Activated naive CD8-positive, alpha-beta T cell treated with anti-CD3 and anti-CD28 coated beads, Interleukin-2, amount 10 ng/mL, durations not matched to agents 7 days and 5 days (primary cell): ENCODE results near the gene REL. TPM values are rescaled to one million over a fixed set of nuclear protein-coding genes. Genes with fewer than 3 reads are reported as not detected.
"Not testable (repeated sequence)": the region's sequence is repeated elsewhere in the genome, so short reads cannot be mapped to it uniquely, and the experiment has no call there.

Experiments
- ATAC-seq: fragments of 150-1000 bp; cut with Tn5 transposase; one replicate; pipeline ENCODE4 v1.10.0; 2021; ENCODE audit warnings: low read depth, moderate library complexity
- POLR2A ChIA-PET: fragments of 350-600 bp; sonication (Branson Sonifier 250); formaldehyde crosslinking; loops from one replicate; lab custom pipeline; 2021; ENCODE audit warnings: antibody characterized with exemption; lab: Charles Lee
- DNase-seq: peaks from one replicate; pipeline ENCODE4 v3.0.0; 2021
- H3K27ac Mint-ChIP-seq: one replicate; pipeline ENCODE4 v1.8.0; 2022; ENCODE audit warnings: mild to moderate bottlenecking, mixed read lengths
- H3K27me3 Mint-ChIP-seq: one replicate; pipeline ENCODE4 v1.8.0; 2022; ENCODE audit warnings: mild to moderate bottlenecking, moderate library complexity, mixed read lengths
- H3K36me3 Mint-ChIP-seq: one replicate; pipeline ENCODE4 v1.8.0; 2021; ENCODE audit warnings: mild to moderate bottlenecking, mixed read lengths
- H3K4me1 Mint-ChIP-seq: one replicate; pipeline ENCODE4 v1.8.0; 2021; ENCODE audit warnings: mixed read lengths
- H3K4me3 Mint-ChIP-seq: one replicate; pipeline ENCODE4 v1.8.0; 2022; ENCODE audit warnings: mild to moderate bottlenecking, moderate library complexity, mixed read lengths
- H3K9me3 Mint-ChIP-seq: one replicate; pipeline ENCODE4 v1.8.0; 2021; ENCODE audit warnings: mixed read lengths
- total RNA-seq, 2 experiments: library from RNA; stranded (reverse); gene quantifications; one replicate each; pipeline ENCODE4 v1.2.3, GENCODE V29; 2021

Gene REL
- total RNA-seq, 2 experiments from 2014 or later, result 27.9 to 28.8 TPM

- peaks cover 3% of the 10 kb centered on the region for H3K36me3 Mint-ChIP-seq
- POLR2A ChIA-PET, result interaction anchor here (1.0 kb wide), 2 partner anchors 9 to 120 kb away, joined by 3 read pairs; partner anchors contain the start of gene PAPOLG
- H3K9me3 Mint-ChIP-seq, result peaks cover 2% of the 10 kb centered on the region
- DNase-seq (no peak), ATAC-seq (no peak)
- H3K4me3 Mint-ChIP-seq, result no peak overlapping the region
- H3K4me1 Mint-ChIP-seq, result peaks cover 6% of the 10 kb centered on the region
- H3K27me3 Mint-ChIP-seq, result no peaks in the 10 kb centered on the region
- no peak overlapping the region for H3K27ac Mint-ChIP-seq
Measured at GRCh38 chr2:60875520-60875919, 5.9 kb upstream of the REL start.

DNA sequence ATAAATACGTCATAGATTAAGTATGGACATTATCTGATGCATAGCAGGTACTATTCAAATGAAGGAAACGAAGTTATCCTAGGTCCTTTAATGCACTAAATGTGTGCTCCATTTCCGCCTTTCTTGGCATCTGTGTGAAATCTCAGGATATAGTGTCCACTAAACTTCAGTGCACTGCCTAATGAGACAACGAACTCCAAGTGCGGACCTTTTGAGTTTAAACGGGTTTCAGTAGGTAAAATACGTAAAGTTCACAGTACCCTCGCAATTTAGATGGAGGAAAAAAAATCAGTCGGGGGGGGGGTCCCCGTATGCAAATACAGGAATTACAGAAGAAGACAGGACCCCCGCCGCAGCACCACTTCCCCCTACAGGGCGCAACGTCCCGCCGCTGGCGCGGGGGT lies 729 bp upstream of the REL start:
- peak overlapping the region; percentile 96 for H3K4me3 Mint-ChIP-seq
- peaks cover 1% of the 10 kb centered on the region for H3K36me3 Mint-ChIP-seq
- peak overlapping the region; percentile 95 for H3K27ac Mint-ChIP-seq
- peaks cover under 1% of the 10 kb centered on the region for H3K9me3 Mint-ChIP-seq
- POLR2A ChIA-PET, result interaction anchor here (0.5 to 3.0 kb wide), 15 partner anchors 11 to 298 kb away, joined by 3 to 34 read pairs (median 6); partner anchors contain the start of gene PEX13
- ATAC-seq (no peak), DNase-seq (no peak)
- no peaks in the 10 kb centered on the region for H3K27me3 Mint-ChIP-seq
- H3K4me1 Mint-ChIP-seq, result peaks cover 12% of the 10 kb centered on the region

DNA sequence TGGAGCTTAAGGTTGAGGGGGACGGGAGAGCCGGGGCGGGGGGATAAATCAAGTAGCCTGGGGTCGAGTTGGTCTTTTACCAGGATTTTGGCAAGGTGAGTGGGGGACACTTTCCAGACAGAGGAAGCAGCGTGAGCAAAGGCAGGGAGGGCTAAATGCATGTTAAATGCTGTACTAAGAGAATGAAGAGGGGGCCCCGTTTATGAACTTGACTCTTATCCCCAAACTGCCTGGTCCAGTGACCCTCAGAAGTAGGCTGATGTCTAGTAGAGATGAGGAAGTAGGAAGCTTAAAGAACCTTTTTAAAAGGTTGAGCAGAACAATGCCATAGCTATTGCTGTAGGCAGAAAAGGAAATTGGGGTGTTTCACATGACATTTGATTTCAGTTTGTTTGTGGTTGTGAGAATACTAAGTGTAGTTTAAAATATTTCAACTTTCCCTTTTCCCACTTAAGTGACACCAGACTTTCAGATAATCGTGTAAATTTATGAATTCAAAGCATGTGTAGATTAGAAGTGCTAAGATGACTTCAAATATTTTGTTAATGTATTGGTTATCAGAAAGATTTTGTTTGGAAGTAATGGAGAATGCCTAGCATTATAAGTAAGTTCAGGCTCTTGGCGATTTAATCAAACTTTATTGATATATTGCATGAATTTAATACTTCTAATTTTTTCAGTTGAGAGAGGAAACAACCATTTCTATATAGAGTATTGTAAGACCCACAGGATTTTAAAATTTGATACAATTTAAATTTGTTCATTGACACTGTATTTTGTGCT lies 1.8 kb downstream of the REL start:
- peak; percentile 15 for ATAC-seq

GRCh38 chr2:60883896-60884295 lies 2.5 kb downstream of the REL start:
- H3K36me3 Mint-ChIP-seq, result peaks cover 3% of the 10 kb centered on the region

More for the DNA sequence above, 1.8 kb downstream of the REL start:
- Mint-ChIP-seq H3K4me1 (peaks cover 23% of the 10 kb centered on the region), H3K9me3 (no peaks in the 10 kb centered on the region), H3K36me3 (peaks cover 1% of the 10 kb centered on the region), H3K4me3 (peak overlapping the region; percentile 100), H3K27me3 (no peaks in the 10 kb centered on the region), H3K27ac (peak overlapping the region; percentile 99)
- peak; percentile 43 for DNase-seq
- POLR2A ChIA-PET, result interaction anchor here (0.6 to 3.0 kb wide), 15 partner anchors 16 to 656 kb away, joined by 3 to 34 read pairs (median 7); partner anchors contain the start of genes PAPOLG, PEX13, PUS10 and XPO1

DNA sequence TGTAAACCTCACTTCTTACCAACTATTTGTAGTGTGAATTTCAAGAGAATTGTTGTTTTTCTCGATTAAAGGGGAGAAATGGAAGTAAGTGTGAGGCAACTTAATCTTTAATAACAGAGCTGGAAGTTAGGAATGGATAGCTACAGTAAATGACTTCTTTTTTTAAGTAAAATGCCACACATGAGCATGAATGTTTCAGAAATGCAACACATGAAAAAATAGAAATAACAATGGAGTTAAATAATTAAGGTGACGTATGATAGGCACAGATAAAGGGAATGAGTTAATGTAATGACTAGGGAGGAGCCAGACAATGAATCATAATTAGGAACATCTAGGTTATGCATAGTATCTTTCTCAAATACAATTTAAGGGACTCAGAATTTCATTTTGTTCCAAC lies 3.4 kb downstream of the REL start:
- Mint-ChIP-seq H3K27me3 (no peaks in the 10 kb centered on the region), H3K4me3 (peak overlapping the region; percentile 78), H3K27ac (peak overlapping the region; percentile 82), H3K9me3 (peaks cover 1% of the 10 kb centered on the region), H3K36me3 (peaks cover 10% of the 10 kb centered on the region), H3K4me1 (peaks cover 29% of the 10 kb centered on the region)
- no peak for ATAC-seq
- POLR2A ChIA-PET, result no interaction called here
- DNase-seq, result no peak

More at GRCh38 chr2:60883896-60884295, 2.5 kb downstream of the REL start:
- H3K4me3 Mint-ChIP-seq, result peak overlapping the region; percentile 100
- ATAC-seq (no peak), DNase-seq (no peak)
- POLR2A ChIA-PET, result no interaction called here
- peaks cover 28% of the 10 kb centered on the region for H3K4me1 Mint-ChIP-seq
- no peaks in the 10 kb centered on the region for H3K9me3 Mint-ChIP-seq
- peak overlapping the region; percentile 99 for H3K27ac Mint-ChIP-seq
- H3K27me3 Mint-ChIP-seq, result no peaks in the 10 kb centered on the region

DNA sequence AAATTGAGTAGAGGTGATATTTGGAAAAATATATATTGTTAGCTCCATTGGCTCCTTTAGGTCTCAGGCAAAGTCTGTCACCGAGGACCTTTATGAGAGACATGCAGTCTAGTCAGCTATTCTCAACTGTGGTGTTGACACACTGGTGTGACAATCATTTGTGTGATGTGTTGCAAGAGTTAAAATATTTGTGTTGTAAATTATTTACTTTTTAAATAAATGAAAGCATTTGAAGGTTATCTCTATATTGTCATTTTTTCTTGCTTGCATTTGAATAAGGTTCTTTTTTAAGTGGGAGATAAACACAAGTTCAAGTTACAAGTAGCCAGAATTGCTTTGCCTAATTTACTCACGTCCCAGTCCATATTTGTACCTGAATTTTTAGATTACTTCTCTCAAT lies 4.3 kb downstream of the REL start:
- Mint-ChIP-seq H3K27ac (peak overlapping the region; percentile 82), H3K4me3 (peak overlapping the region; percentile 78), H3K27me3 (no peaks in the 10 kb centered on the region), H3K4me1 (peaks cover 33% of the 10 kb centered on the region), H3K36me3 (peaks cover 18% of the 10 kb centered on the region), H3K9me3 (peaks cover 3% of the 10 kb centered on the region)
- DNase-seq, result no peak
- POLR2A ChIA-PET, result no interaction called here
- ATAC-seq, result no peak

DNA sequence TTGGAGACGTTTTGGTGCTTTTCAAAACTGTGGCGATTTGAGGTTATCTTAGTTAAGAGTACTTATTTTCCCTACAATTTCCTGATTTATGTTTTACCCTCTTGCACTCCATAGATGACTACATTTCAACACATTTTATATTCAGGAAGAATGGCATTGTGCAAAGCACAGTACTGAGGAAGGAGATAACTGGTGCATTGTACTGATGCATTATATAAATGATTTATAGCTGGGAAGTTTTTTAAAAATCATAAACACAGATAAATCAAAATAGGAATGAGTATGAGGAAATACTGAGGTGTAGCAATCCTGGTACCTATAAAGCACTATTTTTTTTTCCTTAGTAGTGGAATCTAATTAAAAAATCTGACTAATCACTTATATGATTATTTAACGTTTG lies 5.6 kb downstream of the REL start:
- no peak overlapping the region for H3K27ac Mint-ChIP-seq
- H3K36me3 Mint-ChIP-seq, result peaks cover 24% of the 10 kb centered on the region
- POLR2A ChIA-PET, result interaction anchor here (1.5 kb wide), 1 partner anchor 68 kb away, joined by 3 read pairs; no protein-coding TSS in a partner anchor

DNA sequence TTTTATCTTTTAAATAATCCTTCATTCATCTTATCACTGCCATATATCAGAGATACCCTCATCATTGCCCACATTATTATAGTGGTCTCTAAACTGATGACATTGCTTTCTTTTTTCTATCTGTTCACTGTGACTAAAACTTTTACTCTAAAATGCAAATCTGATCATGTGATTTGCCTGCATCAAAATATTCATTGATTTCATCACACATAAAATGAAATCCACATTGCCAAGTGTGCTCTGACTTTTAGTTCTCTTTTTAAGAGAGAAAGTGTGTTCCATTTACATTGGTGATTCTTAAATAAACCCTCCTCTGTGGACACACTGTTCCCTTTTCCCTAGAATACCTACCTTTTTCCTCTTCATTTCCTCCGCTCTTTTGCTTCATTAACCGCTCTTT lies 7.5 kb downstream of the REL start:
- POLR2A ChIA-PET, result no interaction called here
- peaks cover 40% of the 10 kb centered on the region for H3K4me1 Mint-ChIP-seq
- no peak for ATAC-seq
- H3K27ac Mint-ChIP-seq, result peak overlapping the region; percentile 58
- H3K36me3 Mint-ChIP-seq, result peaks cover 27% of the 10 kb centered on the region
- peaks cover 3% of the 10 kb centered on the region for H3K9me3 Mint-ChIP-seq
- peak overlapping the region; percentile 42 for H3K4me3 Mint-ChIP-seq
- no peak for DNase-seq
- H3K27me3 Mint-ChIP-seq, result no peaks in the 10 kb centered on the region

More for the DNA sequence above, 5.6 kb downstream of the REL start:
- Mint-ChIP-seq H3K4me3 (peak overlapping the region; percentile 6), H3K4me1 (peaks cover 40% of the 10 kb centered on the region), H3K9me3 (peaks cover 3% of the 10 kb centered on the region), H3K27me3 (no peaks in the 10 kb centered on the region)
- no peak for DNase-seq
- ATAC-seq, result no peak

GRCh38 chr2:60889581-60890392 lies 8.4 kb downstream of the REL start:
- Mint-ChIP-seq H3K36me3 (peaks cover 31% of the 10 kb centered on the region), H3K4me1 (peaks cover 37% of the 10 kb centered on the region), H3K27ac (peak overlapping the region; percentile 11)
- H3K4me3 Mint-ChIP-seq, H3K9me3 Mint-ChIP-seq, H3K27me3 Mint-ChIP-seq, POLR2A ChIA-PET, DNase-seq, ATAC-seq: not testable (repeated sequence)

GRCh38 chr2:60890393-60890707 lies 9.0 kb downstream of the REL start:
- POLR2A ChIA-PET, result no interaction called here
- ATAC-seq (no peak), DNase-seq (no peak)
- H3K4me1 Mint-ChIP-seq, result peaks cover 34% of the 10 kb centered on the region
- H3K36me3 Mint-ChIP-seq, result peaks cover 34% of the 10 kb centered on the region
- no peaks in the 10 kb centered on the region for H3K27me3 Mint-ChIP-seq
- H3K4me3 Mint-ChIP-seq, result no peak overlapping the region
- peaks cover 3% of the 10 kb centered on the region for H3K9me3 Mint-ChIP-seq
- no peak overlapping the region for H3K27ac Mint-ChIP-seq

DNA sequence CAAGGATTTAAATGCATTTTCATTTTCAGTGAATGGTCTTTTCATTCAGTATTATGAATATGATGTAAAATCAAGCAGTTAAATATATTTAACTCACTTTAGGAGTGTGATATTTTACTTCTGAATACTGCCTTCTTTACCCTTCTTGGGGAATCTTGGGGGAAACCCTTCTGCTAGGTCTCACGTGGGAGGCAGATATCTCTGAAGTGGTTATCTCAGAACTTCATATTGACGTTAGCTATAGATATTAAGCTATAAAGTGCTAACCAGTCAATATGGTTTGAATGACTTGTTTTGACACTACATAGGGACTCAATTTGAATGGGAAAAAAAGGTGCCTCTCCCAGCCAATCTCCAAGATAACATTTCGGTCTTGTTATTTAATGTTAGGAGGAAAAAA lies 9.8 kb downstream of the REL start:
- Mint-ChIP-seq H3K9me3 (peaks cover 3% of the 10 kb centered on the region), H3K4me3 (no peak overlapping the region), H3K27me3 (no peaks in the 10 kb centered on the region), H3K27ac (no peak overlapping the region), H3K36me3 (peaks cover 35% of the 10 kb centered on the region), H3K4me1 (peaks cover 28% of the 10 kb centered on the region)
- DNase-seq (no peak), ATAC-seq (peak; percentile 36)
- POLR2A ChIA-PET, result no interaction called here

GRCh38 chr2:60898567-60898966 lies 17.2 kb downstream of the REL start:
- Mint-ChIP-seq H3K36me3 (peaks cover 33% of the 10 kb centered on the region), H3K27ac (no peak overlapping the region), H3K9me3 (no peaks in the 10 kb centered on the region), H3K4me3 (no peak overlapping the region), H3K27me3 (no peaks in the 10 kb centered on the region), H3K4me1 (peaks cover 6% of the 10 kb centered on the region)
- POLR2A ChIA-PET, result interaction anchor here (0.7 kb wide), 1 partner anchor 43 kb away, joined by 3 read pairs; no protein-coding TSS in a partner anchor
- no peak for ATAC-seq
- DNase-seq, result no peak

DNA sequence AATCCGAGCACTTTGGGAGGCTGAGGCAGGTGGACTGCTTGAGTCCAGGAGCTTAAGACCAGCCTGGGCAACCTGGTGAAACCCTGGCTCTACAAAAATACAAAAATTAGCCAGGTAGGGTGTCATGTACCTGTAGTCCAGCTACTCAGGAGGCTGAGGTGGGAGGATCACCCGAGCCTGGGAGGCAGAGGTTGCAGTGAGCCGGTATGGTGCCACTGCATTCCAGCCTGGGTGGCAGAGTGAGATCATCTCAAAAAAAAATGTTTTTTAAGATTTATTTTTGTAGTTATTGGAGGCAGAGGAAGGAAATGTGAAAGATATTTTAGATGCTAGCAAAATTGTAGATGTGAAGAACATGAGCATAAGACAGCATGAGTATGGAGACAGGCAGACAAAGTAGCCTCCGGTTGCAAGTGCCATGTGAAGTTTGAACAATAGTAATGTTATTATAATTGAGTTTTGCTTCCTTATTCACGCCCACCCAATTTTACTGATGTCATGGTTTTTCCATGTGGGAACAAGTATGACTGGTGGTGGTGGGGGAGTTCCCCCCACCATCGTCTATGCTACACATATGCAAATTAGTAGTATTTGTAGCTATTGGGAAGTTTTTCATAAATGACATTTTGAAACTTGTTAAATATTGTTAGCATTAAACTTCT lies 18.0 kb downstream of the REL start:
- POLR2A ChIA-PET, result interaction anchor here (0.7 kb wide), 1 partner anchor 42 kb away, joined by 3 read pairs; no protein-coding TSS in a partner anchor
- peaks cover 4% of the 10 kb centered on the region for H3K4me1 Mint-ChIP-seq
- DNase-seq, result no peak
- no peaks in the 10 kb centered on the region for H3K9me3 Mint-ChIP-seq
- no peak overlapping the region for H3K4me3 Mint-ChIP-seq
- peaks cover 29% of the 10 kb centered on the region for H3K36me3 Mint-ChIP-seq
- no peaks in the 10 kb centered on the region for H3K27me3 Mint-ChIP-seq
- no peak for ATAC-seq
- H3K27ac Mint-ChIP-seq, result no peak overlapping the region
